Transverse colon (tissue), 4 donors: ENCODE results near the gene SNTG2.
"Not testable (repeated sequence)": the region's sequence is repeated elsewhere in the genome, so short reads cannot be mapped to it uniquely, and the experiment has no call there.

Experiments used
- CTCF ChIP-seq, 5 experiments: fragments of 200-600 bp in 3 of 5; fragments of 450-650 bp in 2 of 5; sonication (generic) in 3 of 5; IDR thresholded peaks; 1 replicate in 2 of 5; 2 replicates in 3 of 5; pipeline ENCODE4 v1.5.1; 2016 to 2017; ENCODE audit warnings: antibody characterized with exemption in 5 of 5, inconsistent platforms in 3 of 5, mild to moderate bottlenecking in 2 of 5, moderate library complexity in 1 of 5
- EP300 ChIP-seq: sonication (generic); formaldehyde crosslinking; IDR thresholded peaks from one replicate; pipeline ENCODE4 v1.6.1; 2017; ENCODE audit warnings: antibody characterized with exemption, low read depth
- POLR2A ChIP-seq: fragments of 450-650 bp; IDR thresholded peaks from one replicate; pipeline ENCODE4 v1.6.1; 2016; ENCODE audit warnings: antibody characterized with exemption, mild to moderate bottlenecking, moderate library complexity
- POLR2AphosphoS5 ChIP-seq, 3 donors: sonication (generic); formaldehyde crosslinking; IDR thresholded peaks; one replicate each; pipeline ENCODE4 v1.6.1; 2016; ENCODE audit warnings: antibody characterized with exemption in 3 of 3

GRCh38 chr2:909764-910379 is 40.8 kb upstream of the SNTG2 start:
- TF ChIP-seq CTCF (IDR thresholded peaks at IDR 0.05); POLR2AphosphoS5 (IDR thresholded peaks at IDR 0.05); POLR2A; EP300: not testable (repeated sequence)
